Muscle of back (tissue), 11 donors: ENCODE measurements around the gene CYP8B1. TPM values are rescaled to one million over a fixed set of nuclear protein-coding genes. Genes with fewer than 3 reads are reported as not detected.
"Not testable (repeated sequence)": the region's sequence is repeated elsewhere in the genome, so short reads cannot be mapped to it uniquely, and the experiment has no call there.

Experiments
- DNase-seq, 3 donors: peaks; one replicate each; pipeline versions ENCODE4 v3.0.0 to v3.0.0-alpha.2; 2013
- polyA plus RNA-seq, 10 donors: library from polyadenylated mRNA; unstranded; fragments of 120-200 nt; gene quantifications; one replicate each; pipeline ENCODE4 v1.2.1, GENCODE V29; 2013; ENCODE audit not compliant: insufficient read length in 10 of 10

Gene CYP8B1
- polyA plus RNA-seq, 10 donors: 0.03 to 0.12 (median 0.07) TPM; not detected in 2

GRCh38 chr3:42887084-42887483 lies 11.4 kb upstream of the CYP8B1 start:
- no peak for DNase-seq

GRCh38 chr3:42886294-42886822 lies 10.7 kb upstream of the CYP8B1 start:
- no peak for DNase-seq

GRCh38 chr3:42884324-42884723 lies 8.6 kb upstream of the CYP8B1 start:
- no peak for DNase-seq

- DNase-seq: not testable (repeated sequence)
These were observed 7.7 kb upstream of the CYP8B1 start for GRCh38 chr3:42883251-42883930.

GRCh38 chr3:42880601-42881451 lies 5.1 kb upstream of the CYP8B1 start:
- DNase-seq: peak; percentile 80 to 93 (median 86)

GRCh38 chr3:42880183-42880582 lies 4.5 kb upstream of the CYP8B1 start:
- DNase-seq: no peak

- DNase-seq: no peak
These were observed 2.2 kb upstream of the CYP8B1 start for GRCh38 chr3:42877881-42878280.

GRCh38 chr3:42876940-42877720 lies 1.5 kb upstream of the CYP8B1 start:
- DNase-seq: no peak

- DNase-seq: no peak
These were observed 722 bp upstream of the CYP8B1 start for GRCh38 chr3:42876401-42876800.

GRCh38 chr3:42874749-42875148 lies 930 bp downstream of the CYP8B1 start:
- DNase-seq: no peak

- DNase-seq: no peak
These were observed 2.3 kb downstream of the CYP8B1 start for GRCh38 chr3:42873221-42873982.

- DNase-seq: no peak
These were observed 3.0 kb downstream of the CYP8B1 start for GRCh38 chr3:42872718-42873117.

GRCh38 chr3:42871592-42872196 lies 4.0 kb downstream of the CYP8B1 start:
- peak in 1 of 3 donors; percentile 24 for DNase-seq

GRCh38 chr3:42868841-42869240 lies 6.8 kb downstream of the CYP8B1 start:
- no peak for DNase-seq

GRCh38 chr3:42867138-42867537 lies 8.5 kb downstream of the CYP8B1 start:
- DNase-seq: no peak

- DNase-seq: no peak
These were observed 10.4 kb downstream of the CYP8B1 start for GRCh38 chr3:42865256-42865655.

GRCh38 chr3:42864321-42864950 lies 11.2 kb downstream of the CYP8B1 start:
- no peak for DNase-seq

- DNase-seq: no peak
These were observed 19.1 kb downstream of the CYP8B1 start for GRCh38 chr3:42856544-42856943.

GRCh38 chr3:42855547-42856380 lies 19.9 kb downstream of the CYP8B1 start:
- no peak for DNase-seq

- DNase-seq: no peak
These were observed 20.5 kb downstream of the CYP8B1 start for GRCh38 chr3:42855219-42855546.
